ENCODE measurements around the gene PAM16. TPM values are rescaled to one million over a fixed set of nuclear protein-coding genes. Genes with fewer than 3 reads are reported as not detected.

The PAM16 gene
- total RNA-seq, 3 donors from 2014 or later (not counting 1 experiment from before 2014, with no cell fraction given) = 29.4 to 42.7 (median 39.0) TPM

DNA sequence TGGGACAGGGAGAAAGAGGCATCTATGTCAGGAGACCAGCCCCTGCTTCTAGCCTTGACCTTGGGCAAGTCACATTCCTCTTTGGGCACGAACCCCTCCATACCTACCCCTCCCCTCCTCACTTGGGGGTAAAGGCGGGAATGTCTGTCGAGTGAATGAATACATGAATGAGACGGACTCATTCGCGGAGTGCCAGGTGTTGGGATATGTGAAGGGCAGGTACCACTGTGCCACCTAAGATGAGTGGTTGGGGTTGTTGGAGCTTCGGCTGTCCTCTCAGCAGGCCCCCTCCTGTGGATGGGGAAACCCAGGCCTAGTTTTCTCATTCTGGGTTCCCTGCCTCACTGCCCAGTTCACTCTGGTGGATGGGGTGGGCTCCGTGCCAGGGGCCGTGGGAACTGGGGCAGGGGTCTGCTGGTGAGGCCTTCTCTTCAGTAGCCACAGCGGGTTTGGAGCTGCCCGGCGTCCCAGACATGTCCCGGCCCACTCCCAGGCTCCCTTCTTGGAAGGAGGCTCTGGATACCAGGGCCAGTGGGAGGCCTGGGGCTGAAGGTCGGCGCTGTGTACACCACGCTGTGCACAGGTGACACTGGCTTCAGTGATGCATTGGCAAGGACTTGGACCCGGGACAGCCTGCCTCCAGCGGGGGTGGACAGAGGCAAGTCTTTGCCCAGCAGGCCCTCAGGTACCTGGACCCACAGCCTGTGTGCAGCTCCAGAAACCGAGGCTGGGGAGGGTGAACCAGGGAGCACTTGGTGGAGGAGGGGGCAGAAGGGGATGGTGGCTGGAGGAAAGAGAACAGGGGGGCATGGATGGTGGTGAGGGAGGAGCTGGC is 29.6 kb downstream of the PAM16 start:
- 92% methylated on average over 17 of the region's 19 CpGs for whole genome bisulfite sequencing (ENCODE audit: insufficient coverage)
- no peak overlapping the region for H3K4me3 Mint-ChIP-seq
- H3K27ac ChIP-seq (ENCODE audit: low read length) = no peak overlapping the region

DNA sequence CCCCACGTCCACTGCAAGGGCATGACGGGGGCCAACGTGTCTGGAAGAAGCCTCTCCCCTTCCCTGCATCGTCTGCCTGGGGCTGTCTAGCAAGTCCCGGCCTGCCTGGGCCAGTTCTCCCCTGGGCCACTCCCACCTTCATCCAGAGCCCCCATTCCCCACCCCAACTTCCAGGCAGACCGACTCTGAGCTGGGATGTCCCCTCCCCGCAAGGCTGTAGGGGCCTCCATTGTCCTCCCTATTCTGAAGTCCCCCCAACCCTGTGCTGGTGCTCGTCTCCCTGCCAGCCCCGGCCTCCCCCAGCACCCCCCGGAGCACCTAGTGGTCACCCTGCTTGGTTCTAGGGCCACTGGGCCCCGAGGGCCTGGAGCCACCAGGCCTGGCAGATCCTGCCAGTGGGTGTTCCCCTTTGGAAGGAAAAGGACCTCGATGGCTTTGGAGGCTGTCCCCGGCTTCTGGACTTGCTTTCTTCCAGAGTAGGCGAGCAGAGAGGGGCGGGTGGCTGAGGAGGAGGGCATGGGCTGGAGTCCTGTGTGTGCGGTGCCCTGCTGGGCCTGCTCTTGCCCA is 30.5 kb downstream of the PAM16 start:
- intact Hi-C loops (cut with micrococcal nuclease) = no loop called here
- Mint-ChIP-seq H3K9me3 (no peaks in the 10 kb centered on the region), H3K36me3 (no peaks in the 10 kb centered on the region), H3K4me3 (no peak overlapping the region), H3K4me1 (peaks cover 0 to 9% of the 10 kb centered on the region in 2 donors), H3K27ac (no peak overlapping the region), H3K27me3 (ENCODE audit: low read depth in 2 of 2) (peaks cover 0 to 4% of the 10 kb centered on the region in 2 donors)
- H3K4me3 ChIP-seq (ENCODE audit: low read length) = no peak overlapping the region
- DNase-seq = no peak
- H3K27me3 ChIP-seq (ENCODE audit: control insufficient read depth, insufficient read depth, low read length) = no peaks in the 10 kb centered on the region
- no peaks in the 10 kb centered on the region for H3K36me3 ChIP-seq (ENCODE audit: control insufficient read depth, insufficient read depth, low read length)
- H3K27ac ChIP-seq (ENCODE audit: low read length) = no peak overlapping the region
- no peaks in the 10 kb centered on the region for H3K9me3 ChIP-seq (ENCODE audit: control insufficient read depth, insufficient read depth, low read length)
- TF ChIP-seq, protein P1, sequence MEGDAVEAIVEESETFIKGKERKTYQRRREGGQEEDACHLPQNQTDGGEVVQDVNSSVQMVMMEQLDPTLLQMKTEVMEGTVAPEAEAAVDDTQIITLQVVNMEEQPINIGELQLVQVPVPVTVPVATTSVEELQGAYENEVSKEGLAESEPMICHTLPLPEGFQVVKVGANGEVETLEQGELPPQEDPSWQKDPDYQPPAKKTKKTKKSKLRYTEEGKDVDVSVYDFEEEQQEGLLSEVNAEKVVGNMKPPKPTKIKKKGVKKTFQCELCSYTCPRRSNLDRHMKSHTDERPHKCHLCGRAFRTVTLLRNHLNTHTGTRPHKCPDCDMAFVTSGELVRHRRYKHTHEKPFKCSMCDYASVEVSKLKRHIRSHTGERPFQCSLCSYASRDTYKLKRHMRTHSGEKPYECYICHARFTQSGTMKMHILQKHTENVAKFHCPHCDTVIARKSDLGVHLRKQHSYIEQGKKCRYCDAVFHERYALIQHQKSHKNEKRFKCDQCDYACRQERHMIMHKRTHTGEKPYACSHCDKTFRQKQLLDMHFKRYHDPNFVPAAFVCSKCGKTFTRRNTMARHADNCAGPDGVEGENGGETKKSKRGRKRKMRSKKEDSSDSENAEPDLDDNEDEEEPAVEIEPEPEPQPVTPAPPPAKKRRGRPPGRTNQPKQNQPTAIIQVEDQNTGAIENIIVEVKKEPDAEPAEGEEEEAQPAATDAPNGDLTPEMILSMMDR (IDR thresholded peaks at IDR 0.05) = no peak
- H3K4me1 ChIP-seq (ENCODE audit: control insufficient read depth, insufficient read depth, low read length) = peaks cover 16% of the 10 kb centered on the region
- WGBS (ENCODE audit: insufficient coverage) = 85% methylated on average over 16 of the region's 16 CpGs
- ATAC-seq = no peak

More for the DNA sequence above, 29.6 kb downstream of the PAM16 start:
- H3K9me3 ChIP-seq (ENCODE audit: control insufficient read depth, insufficient read depth, low read length) = no peaks in the 10 kb centered on the region
- Mint-ChIP-seq H3K4me1 (peaks cover 0 to 9% of the 10 kb centered on the region in 2 donors), H3K27ac (no peak overlapping the region), H3K27me3 (ENCODE audit: low read depth in 2 of 2) (peaks cover 0 to 4% of the 10 kb centered on the region in 2 donors), H3K36me3 (no peaks in the 10 kb centered on the region), H3K9me3 (no peaks in the 10 kb centered on the region)
- ATAC-seq (no peak), DNase-seq (no peak)
- H3K27me3 ChIP-seq (ENCODE audit: control insufficient read depth, insufficient read depth, low read length) = no peaks in the 10 kb centered on the region
- intact Hi-C loops (cut with micrococcal nuclease) = no loop called here
- TF ChIP-seq, protein P1 (IDR thresholded peaks at IDR 0.05) = no peak
- H3K4me3 ChIP-seq (ENCODE audit: low read length) = no peak overlapping the region
- peaks cover 13% of the 10 kb centered on the region for H3K4me1 ChIP-seq (ENCODE audit: control insufficient read depth, insufficient read depth, low read length)
- no peaks in the 10 kb centered on the region for H3K36me3 ChIP-seq (ENCODE audit: control insufficient read depth, insufficient read depth, low read length)

DNA sequence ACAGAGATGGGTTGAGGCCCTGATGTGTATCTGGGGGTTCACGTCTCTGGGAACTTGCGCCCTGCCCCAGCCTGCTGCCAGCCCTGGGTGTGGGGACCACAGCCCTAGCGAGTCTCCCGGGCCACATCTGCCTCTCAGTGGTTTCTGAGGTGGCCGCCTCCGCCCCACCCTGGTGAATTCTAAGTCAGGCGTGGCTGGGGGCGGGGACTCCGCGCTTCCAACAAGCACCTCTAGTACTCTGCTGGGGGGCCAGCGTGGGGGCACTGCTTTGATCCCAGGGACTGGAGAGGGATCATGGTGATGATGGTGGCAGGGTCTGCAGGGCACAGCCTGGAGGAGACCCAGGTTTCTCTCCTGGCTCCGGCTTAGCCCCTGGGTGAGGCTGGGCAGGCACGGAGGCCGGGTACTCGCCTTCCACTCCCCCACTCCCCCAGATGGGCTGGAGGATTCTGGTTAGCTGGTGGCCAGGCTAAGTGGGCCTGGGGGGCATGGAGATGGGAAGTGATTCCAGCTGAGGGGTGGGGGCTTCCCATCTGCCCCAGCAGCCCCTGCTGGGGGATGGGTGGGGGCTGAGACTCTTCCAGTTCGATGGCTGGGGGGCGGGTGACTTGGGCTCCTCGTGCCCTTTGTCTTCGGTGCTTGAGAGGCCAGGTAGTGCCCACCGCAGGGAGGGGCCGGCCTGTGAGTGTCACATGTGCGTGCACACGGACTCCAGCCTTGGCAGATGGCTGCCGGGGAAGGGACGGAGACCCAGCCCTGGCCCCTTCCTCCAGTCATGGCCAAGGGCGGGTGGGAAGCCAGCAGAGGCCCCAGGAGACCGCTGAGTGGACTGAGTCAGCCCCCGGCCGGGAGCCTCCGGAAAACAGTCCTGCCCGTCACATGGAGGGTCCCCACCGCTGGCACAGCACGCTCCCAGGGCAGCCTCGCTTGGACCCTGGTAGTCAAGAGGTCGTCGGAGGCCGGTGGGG is 31.4 kb downstream of the PAM16 start:
- peak overlapping the region; percentile 17 for H3K4me3 Mint-ChIP-seq
- no peaks in the 10 kb centered on the region for H3K36me3 ChIP-seq (ENCODE audit: control insufficient read depth, insufficient read depth, low read length)
- H3K27ac ChIP-seq (ENCODE audit: low read length) = no peak overlapping the region
- peak; percentile 48 to 71 (median 65) for ATAC-seq
- H3K4me1 Mint-ChIP-seq = peaks cover 4 to 13% of the 10 kb centered on the region in 2 donors
- no peak overlapping the region for H3K4me3 ChIP-seq (ENCODE audit: low read length)
- H3K27ac Mint-ChIP-seq = peak overlapping the region in 1 of 2 donors; percentile 27
- TF ChIP-seq, protein P1 (IDR thresholded peaks at IDR 0.05) = no peak
- DNase-seq = peak; percentile 40 to 74
- intact Hi-C loops (cut with micrococcal nuclease) = no loop called here
- H3K36me3 Mint-ChIP-seq = no peaks in the 10 kb centered on the region
- 62% methylated on average over 37 of the region's 37 CpGs for WGBS (ENCODE audit: insufficient coverage)
- H3K4me1 ChIP-seq (ENCODE audit: control insufficient read depth, insufficient read depth, low read length) = peaks cover 21% of the 10 kb centered on the region
- H3K9me3 Mint-ChIP-seq = no peaks in the 10 kb centered on the region
- peaks cover 3% of the 10 kb centered on the region for H3K27me3 ChIP-seq (ENCODE audit: control insufficient read depth, insufficient read depth, low read length)
- H3K27me3 Mint-ChIP-seq (ENCODE audit: low read depth in 2 of 2) = peaks cover 2 to 7% of the 10 kb centered on the region in 2 donors
- H3K9me3 ChIP-seq (ENCODE audit: control insufficient read depth, insufficient read depth, low read length) = no peaks in the 10 kb centered on the region
